CD8-positive, alpha-beta memory T cell (primary cell): ENCODE results near the gene SLC34A1. TPM values are rescaled to one million over a fixed set of nuclear protein-coding genes. Genes with fewer than 3 reads are reported as not detected.
"Not testable (repeated sequence)": the region's sequence is repeated elsewhere in the genome, so short reads cannot be mapped to it uniquely, and the experiment has no call there.

Experiments
- CTCF ChIA-PET: fragments of 350-600 bp; sonication (Branson Sonifier 250); formaldehyde crosslinking; loops from one replicate; lab custom pipeline; 2021; ENCODE audit warnings: antibody characterized with exemption; lab: Charles Lee
- POLR2A ChIA-PET: fragments of 350-600 bp; sonication (Branson Sonifier 250); formaldehyde crosslinking; loops from one replicate; lab custom pipeline; 2021; ENCODE audit warnings: antibody characterized with exemption; lab: Charles Lee
- DNase-seq, 5 donors: peaks; one replicate each; pipeline versions ENCODE4 v3.0.0 to v3.0.0-alpha.2; 2020 to 2022; ENCODE audit warnings: mixed read lengths in 1 of 5
- H3K27ac ChIP-seq: one replicate; pipeline ENCODE4 v1.7.0; 2013; ENCODE audit warnings: low read depth, mild to moderate bottlenecking, low read length, moderate library complexity
- H3K27me3 ChIP-seq: 2 replicates; pipeline ENCODE4 v1.7.0; 2013; ENCODE audit warnings: low read length, mild to moderate bottlenecking; ENCODE audit not compliant: insufficient read depth, poor library complexity, severe bottlenecking
- H3K36me3 ChIP-seq: 2 replicates; pipeline ENCODE4 v1.7.0; 2013; ENCODE audit warnings: mild to moderate bottlenecking, low read length, moderate library complexity; ENCODE audit not compliant: insufficient read depth
- H3K4me1 ChIP-seq: 2 replicates; pipeline ENCODE4 v1.7.0; 2013; ENCODE audit warnings: mild to moderate bottlenecking, low read length, moderate library complexity; ENCODE audit not compliant: insufficient read depth
- H3K4me3 ChIP-seq: 2 replicates; pipeline ENCODE4 v1.7.0; 2013; ENCODE audit warnings: mild to moderate bottlenecking, low read length
- H3K9me3 ChIP-seq: 2 replicates; pipeline ENCODE4 v1.7.0; 2013; ENCODE audit warnings: mild to moderate bottlenecking, low read length
- H3K27ac Mint-ChIP-seq, 8 donors: one replicate each; pipeline ENCODE4 v1.8.0; 2020 to 2021; ENCODE audit warnings: mixed read lengths in 8 of 8, mild to moderate bottlenecking in 6 of 8, inconsistent platforms in 3 of 8, moderate library complexity in 3 of 8
- H3K27me3 Mint-ChIP-seq, 2 donors: one replicate each; pipeline ENCODE4 v1.8.0; 2020 to 2021; ENCODE audit warnings: mixed read lengths in 2 of 2, mild to moderate bottlenecking in 1 of 2, moderate library complexity in 1 of 2
- H3K36me3 Mint-ChIP-seq, 3 donors: one replicate each; pipeline ENCODE4 v1.8.0; 2020 to 2021; ENCODE audit warnings: mixed read lengths in 3 of 3, inconsistent platforms in 1 of 3, mild to moderate bottlenecking in 1 of 3
- H3K4me1 Mint-ChIP-seq, 3 donors: one replicate each; pipeline ENCODE4 v1.8.0; 2020 to 2021; ENCODE audit warnings: mixed read lengths in 3 of 3, inconsistent platforms in 1 of 3, mild to moderate bottlenecking in 1 of 3
- H3K4me3 Mint-ChIP-seq, 7 donors: one replicate each; pipeline ENCODE4 v1.8.0; 2020 to 2021; ENCODE audit warnings: mixed read lengths in 7 of 7, mild to moderate bottlenecking in 6 of 7, moderate library complexity in 4 of 7, inconsistent platforms in 2 of 7
- H3K9me3 Mint-ChIP-seq, 5 donors: one replicate each; pipeline ENCODE4 v1.8.0; 2020 to 2022; ENCODE audit warnings: mixed read lengths in 5 of 5, mild to moderate bottlenecking in 3 of 5, moderate library complexity in 2 of 5, inconsistent platforms in 1 of 5
- polyA plus RNA-seq: library from polyadenylated mRNA; unstranded; fragments of 300-500 nt; fragmentation: Illumina TruSeq; gene quantifications from one replicate; pipeline ENCODE4 v1.2.3, GENCODE V29; 2021
- total RNA-seq, 2 experiments: library from RNA; stranded (reverse); gene quantifications; one replicate each; pipeline ENCODE4 v1.2.3, GENCODE V29; 2021

SLC34A1 gene
- total and polyA plus RNA-seq, 3 experiments from 2014 or later, result 0.09 to 0.17 TPM; not detected in 1

DNA sequence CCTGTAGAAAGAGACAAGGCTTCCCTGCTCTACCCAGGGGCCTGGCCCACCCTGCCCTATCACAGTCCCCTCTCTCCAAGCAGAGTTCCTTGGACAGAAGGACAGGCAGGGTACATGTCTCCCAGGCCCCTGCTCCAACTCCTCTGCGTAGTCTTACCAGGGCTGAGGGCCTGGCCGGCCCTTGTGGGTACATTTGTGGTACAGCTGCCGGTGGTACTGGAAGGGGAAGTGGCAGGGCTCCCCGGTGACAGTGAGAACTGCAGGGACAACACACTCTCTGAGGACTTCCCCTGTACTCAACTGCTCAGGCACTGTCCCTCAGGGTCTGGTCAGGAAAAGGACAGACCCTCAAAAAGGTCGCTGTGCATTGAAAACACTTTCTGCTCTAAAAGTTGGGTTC is 21.6 kb downstream of the SLC34A1 start:
- DNase-seq, result no peak
- H3K27ac Mint-ChIP-seq, result peak overlapping the region in 5 of 8 donors; percentile 11 to 94 (median 21)
- Histone ChIP-seq H3K9me3 (no peaks in the 10 kb centered on the region), H3K27ac (no peak overlapping the region), H3K4me3 (no peak overlapping the region), H3K4me1 (peaks cover 40% of the 10 kb centered on the region), H3K27me3 (no peaks in the 10 kb centered on the region), H3K36me3 (no peaks in the 10 kb centered on the region)
- CTCF ChIA-PET, result interaction anchor here (1.4 to 12.4 kb wide), 10 partner anchors 10 to 95 kb away, joined by 3 to 307 read pairs (median 88); partner anchors contain the start of genes GRK6, PDLIM7, PRR7 and RGS14
- peaks cover 32 to 51% (median 35%) of the 10 kb centered on the region in 3 donors for H3K4me1 Mint-ChIP-seq
- H3K4me3 Mint-ChIP-seq, result peak overlapping the region in 2 of 7 donors; percentile 22 to 36
- no peaks in the 10 kb centered on the region for H3K36me3 Mint-ChIP-seq
- POLR2A ChIA-PET, result interaction anchor here (1.4 to 5.6 kb wide), 4 partner anchors 21 to 49 kb away, joined by 4 to 112 read pairs (median 74); partner anchors contain the start of genes GRK6 and PRR7
- H3K27me3 Mint-ChIP-seq, result peaks cover 0 to 9% of the 10 kb centered on the region in 2 donors
- H3K9me3 Mint-ChIP-seq, result no peaks in the 10 kb centered on the region

DNA sequence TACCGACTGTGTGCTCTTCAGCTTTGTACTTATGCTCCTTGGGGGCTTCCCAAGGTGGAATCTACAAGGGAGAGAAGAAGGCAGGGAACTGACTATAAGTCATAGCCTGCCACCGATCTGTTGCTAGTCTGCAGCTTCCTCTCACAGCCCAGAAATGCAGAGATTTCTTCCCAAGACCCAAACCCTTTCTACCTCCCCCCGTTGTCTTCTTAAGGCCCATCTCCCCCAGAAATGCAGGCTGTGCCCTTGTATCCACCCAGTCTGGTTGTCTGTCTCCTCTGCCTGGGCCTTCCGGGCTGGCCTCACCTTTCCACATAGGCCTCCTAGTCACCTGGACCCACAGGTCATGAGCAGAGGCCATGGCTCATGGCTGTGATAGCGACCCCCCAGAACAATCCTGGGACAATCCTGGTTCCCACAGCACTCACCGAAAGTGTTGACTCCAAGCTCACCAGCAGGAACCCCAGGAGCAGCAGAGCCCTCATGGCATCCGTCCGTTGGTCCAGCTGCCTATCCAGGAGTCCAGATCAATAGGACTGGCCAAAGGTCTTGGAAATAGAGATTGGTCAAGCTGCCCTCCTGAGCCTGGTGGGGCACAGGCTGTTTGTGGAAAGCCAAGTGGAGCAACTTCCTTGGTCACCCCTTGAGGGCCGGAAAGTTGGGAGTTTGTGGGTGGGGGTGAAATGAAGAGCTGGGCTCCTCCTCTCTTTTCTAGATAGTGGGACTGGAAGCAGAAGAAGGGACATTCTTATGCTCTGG is 25.0 kb downstream of the SLC34A1 start, which contains the start of gene F12:
TSS of gene F12 (minus strand) at position 522 of the 759 bp plus-strand sequence. CDS start at position 485, 37 bp downstream.
- CTCF ChIA-PET, result interaction anchor here (1.0 to 12.4 kb wide), 11 partner anchors 15 to 92 kb away, joined by 3 to 307 read pairs (median 5); partner anchors contain the start of genes GRK6 and PRR7
- no peak for DNase-seq
- Histone ChIP-seq H3K27me3 (no peaks in the 10 kb centered on the region), H3K36me3 (no peaks in the 10 kb centered on the region), H3K4me3 (no peak within 1 kb of the TSS), H3K9me3 (no peaks in the 10 kb centered on the region), H3K4me1 (peaks cover 45% of the 10 kb centered on the region), H3K27ac (no peak within 1 kb of the TSS)
- no peaks in the 10 kb centered on the region for H3K36me3 Mint-ChIP-seq
- H3K27me3 Mint-ChIP-seq, result peaks cover 0 to 1% of the 10 kb centered on the region in 2 donors
- POLR2A ChIA-PET, result interaction anchor here (0.7 to 1.7 kb wide), 6 partner anchors 18 to 67 kb away, joined by 3 to 7 read pairs (median 3); partner anchors contain the start of gene GRK6
- H3K4me1 Mint-ChIP-seq, result peaks cover 37 to 67% (median 44%) of the 10 kb centered on the region in 3 donors
- peak within 1 kb of the TSS in 6 of 7 donors; percentile 2 to 54 (median 8) for H3K4me3 Mint-ChIP-seq
- no peaks in the 10 kb centered on the region for H3K9me3 Mint-ChIP-seq
- H3K27ac Mint-ChIP-seq, result peak within 1 kb of the TSS in 5 of 8 donors; percentile 10 to 81 (median 40)

DNA sequence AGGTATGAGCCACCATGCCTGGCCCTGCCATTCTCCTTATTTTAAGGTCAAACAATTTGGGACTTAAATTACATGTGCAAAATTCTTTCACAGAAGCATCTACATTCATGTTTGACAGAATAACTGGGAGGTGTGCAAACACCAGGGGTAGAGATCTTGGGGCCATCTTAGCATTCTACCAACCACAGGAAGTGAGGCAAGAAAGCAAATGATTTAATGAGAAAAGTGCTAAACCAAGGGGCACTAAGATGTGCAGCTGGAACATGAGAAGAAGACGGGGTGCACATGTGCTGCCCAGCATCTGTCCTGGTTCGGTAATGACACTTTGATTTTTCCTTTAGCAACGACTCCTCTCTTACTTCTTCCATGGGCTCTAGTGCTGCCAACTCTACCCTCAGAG is 26.3 kb downstream of the SLC34A1 start:
- Mint-ChIP-seq H3K36me3 (no peaks in the 10 kb centered on the region), H3K4me1 (peaks cover 30 to 61% (median 43%) of the 10 kb centered on the region in 3 donors), H3K4me3 (peak overlapping the region in 6 of 7 donors; percentile 2 to 65 (median 8)), H3K27ac (peak overlapping the region in 7 of 8 donors; percentile 15 to 94 (median 80)), H3K27me3 (peaks cover 0 to 1% of the 10 kb centered on the region in 2 donors), H3K9me3 (no peaks in the 10 kb centered on the region)
- Histone ChIP-seq H3K36me3 (no peaks in the 10 kb centered on the region), H3K27me3 (no peaks in the 10 kb centered on the region), H3K27ac (no peak overlapping the region), H3K4me1 (peaks cover 40% of the 10 kb centered on the region), H3K4me3 (no peak overlapping the region), H3K9me3 (no peaks in the 10 kb centered on the region)
- ChIA-PET CTCF (interaction anchor here (1.3 to 12.4 kb wide), 4 partner anchors 15 to 44 kb away, joined by 3 to 307 read pairs (median 5); partner anchors contain the start of genes GRK6 and PRR7), POLR2A (interaction anchor here (0.6 to 1.3 kb wide), 3 partner anchors 15 to 37 kb away, joined by 3 to 8 read pairs (median 3); partner anchors contain the start of gene GRK6)
- no peak for DNase-seq

GRCh38 chr5:177412603-177413233 is 28.5 kb downstream of the SLC34A1 start:
- peaks cover 25 to 58% (median 49%) of the 10 kb centered on the region in 3 donors for H3K4me1 Mint-ChIP-seq

DNA sequence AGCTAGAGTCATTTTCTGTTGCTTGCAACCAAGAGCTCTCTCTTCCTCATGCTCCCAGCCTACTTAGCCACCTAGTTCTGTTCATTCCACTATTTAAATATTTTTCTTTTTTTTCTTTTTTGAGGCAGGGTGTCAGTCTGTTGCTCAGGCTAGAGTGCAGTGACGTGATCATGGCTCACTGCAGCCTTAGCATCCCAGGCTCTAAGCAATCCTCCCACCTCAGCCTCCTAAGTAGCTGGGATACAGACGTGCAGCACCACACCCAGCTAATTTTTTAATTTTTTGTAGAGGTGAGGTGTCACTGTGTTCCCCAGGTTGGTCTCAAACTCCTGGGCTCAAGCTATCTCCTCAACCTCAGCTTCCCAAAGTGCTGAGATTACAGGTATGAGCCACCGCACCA is 30.2 kb downstream of the SLC34A1 start:
- no peak for DNase-seq
- Mint-ChIP-seq H3K4me3 (no peak overlapping the region), H3K36me3 (no peaks in the 10 kb centered on the region), H3K27ac (peak overlapping the region in 3 of 8 donors; percentile 17 to 54 (median 50)), H3K4me1 (peaks cover 25 to 56% (median 49%) of the 10 kb centered on the region in 3 donors), H3K27me3 (no peaks in the 10 kb centered on the region), H3K9me3 (no peaks in the 10 kb centered on the region)
- ChIA-PET POLR2A (interaction anchor here (1.0 to 1.7 kb wide), 2 partner anchors 11 to 12 kb away, joined by 3 to 7 read pairs; no protein-coding TSS in a partner anchor), CTCF (interaction anchor here (0.6 to 7.6 kb wide), 10 partner anchors 10 to 105 kb away, joined by 3 to 90 read pairs (median 4); partner anchors contain the start of genes GRK6 and PDLIM7)
- Histone ChIP-seq H3K4me3 (no peak overlapping the region), H3K9me3 (no peaks in the 10 kb centered on the region), H3K27me3 (no peaks in the 10 kb centered on the region), H3K4me1 (peaks cover 43% of the 10 kb centered on the region), H3K36me3 (no peaks in the 10 kb centered on the region), H3K27ac (no peak overlapping the region)

More at GRCh38 chr5:177412603-177413233, 28.5 kb downstream of the SLC34A1 start:
- Mint-ChIP-seq H3K4me3 (peak overlapping the region; percentile 61 to 83 (median 74)), H3K36me3 (no peaks in the 10 kb centered on the region), H3K9me3 (no peaks in the 10 kb centered on the region), H3K27me3 (no peaks in the 10 kb centered on the region), H3K27ac (peak overlapping the region; percentile 77 to 93 (median 90))
- H3K4me3 ChIP-seq, result peak overlapping the region; percentile 41
- peak in 1 of 5 donors; percentile 56 for DNase-seq
- peak overlapping the region; percentile 12 for H3K27ac ChIP-seq
- ChIA-PET POLR2A (interaction anchor here (0.7 to 1.7 kb wide), 5 partner anchors 9 to 23 kb away, joined by 3 to 10 read pairs (median 6); partner anchors contain the start of gene GRK6), CTCF (interaction anchor here (0.7 to 7.6 kb wide), 10 partner anchors 8 to 94 kb away, joined by 3 to 90 read pairs (median 3); no protein-coding TSS in a partner anchor)
- no peaks in the 10 kb centered on the region for H3K36me3 ChIP-seq
- no peaks in the 10 kb centered on the region for H3K9me3 ChIP-seq
- H3K4me1 ChIP-seq, result peaks cover 43% of the 10 kb centered on the region
- no peaks in the 10 kb centered on the region for H3K27me3 ChIP-seq

- not testable (repeated sequence) for H3K27me3 ChIP-seq, H3K27ac ChIP-seq, H3K4me3 ChIP-seq, H3K27me3 Mint-ChIP-seq, H3K36me3 ChIP-seq, H3K9me3 ChIP-seq, H3K4me3 Mint-ChIP-seq, H3K9me3 Mint-ChIP-seq, H3K36me3 Mint-ChIP-seq, DNase-seq
- Mint-ChIP-seq H3K27ac (peak overlapping the region in 1 of 8 donors; percentile 43), H3K4me1 (peaks cover 13 to 36% (median 33%) of the 10 kb centered on the region in 3 donors)
- POLR2A ChIA-PET, result interaction anchor here (1.9 kb wide), 1 partner anchor 15 kb away, joined by 5 read pairs; no protein-coding TSS in a partner anchor
- peaks cover 25% of the 10 kb centered on the region for H3K4me1 ChIP-seq
- CTCF ChIA-PET, result interaction anchor here (7.6 kb wide), 1 partner anchor 13 kb away, joined by 90 read pairs; no protein-coding TSS in a partner anchor
These were observed 32.8 kb downstream of the SLC34A1 start for GRCh38 chr5:177417081-177417480.

DNA sequence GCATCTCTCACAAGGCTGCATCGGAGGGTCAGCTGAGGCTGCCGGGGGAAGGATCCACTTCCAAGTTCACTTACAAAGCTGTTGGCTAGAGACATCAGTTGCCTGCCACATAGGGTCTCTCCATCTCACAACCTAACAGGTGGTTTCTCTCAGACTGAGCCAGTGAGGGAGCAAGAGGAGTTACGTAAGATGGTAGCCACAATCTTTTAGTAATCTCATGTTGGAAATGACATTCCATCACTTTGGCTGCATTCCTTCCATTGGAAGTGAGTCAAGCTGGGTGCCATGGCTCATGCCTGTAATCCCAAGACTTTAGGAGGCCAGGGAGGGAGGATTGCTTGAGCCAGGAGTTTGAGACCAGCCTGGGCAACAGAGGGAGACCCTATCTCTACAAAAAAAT is 34.8 kb downstream of the SLC34A1 start:
- no peaks in the 10 kb centered on the region for H3K27me3 Mint-ChIP-seq

More for the DNA sequence above, 34.8 kb downstream of the SLC34A1 start:
- DNase-seq, result no peak
- no peak overlapping the region for H3K4me3 ChIP-seq
- peaks cover 15% of the 10 kb centered on the region for H3K4me1 ChIP-seq
- peaks cover 4 to 18% (median 17%) of the 10 kb centered on the region in 3 donors for H3K4me1 Mint-ChIP-seq
- H3K36me3 Mint-ChIP-seq, result no peaks in the 10 kb centered on the region
- no peak overlapping the region for H3K27ac ChIP-seq
- no peak overlapping the region for H3K4me3 Mint-ChIP-seq
- H3K27me3 ChIP-seq, result no peaks in the 10 kb centered on the region
- ChIA-PET POLR2A (no interaction called here), CTCF (interaction anchor here (1.5 to 7.6 kb wide), 4 partner anchors 15 to 30 kb away, joined by 3 to 90 read pairs (median 4); no protein-coding TSS in a partner anchor)
- no peaks in the 10 kb centered on the region for H3K36me3 ChIP-seq
- no peaks in the 10 kb centered on the region for H3K9me3 Mint-ChIP-seq
- no peaks in the 10 kb centered on the region for H3K9me3 ChIP-seq
- H3K27ac Mint-ChIP-seq, result no peak overlapping the region
